ENCODE results near the gene MLN. TPM values are rescaled to one million over a fixed set of nuclear protein-coding genes. Genes with fewer than 3 reads are reported as not detected.

Gene MLN
- total RNA-seq, 1 experiment from 2014 or later = not detected

- in situ Hi-C loops (cut with HindIII; ENCODE audit: low sequenced_read_pairs) = no loop called here
These were observed 39.8 kb downstream of the MLN start for GRCh38 chr6:33764036-33764435.

DNA sequence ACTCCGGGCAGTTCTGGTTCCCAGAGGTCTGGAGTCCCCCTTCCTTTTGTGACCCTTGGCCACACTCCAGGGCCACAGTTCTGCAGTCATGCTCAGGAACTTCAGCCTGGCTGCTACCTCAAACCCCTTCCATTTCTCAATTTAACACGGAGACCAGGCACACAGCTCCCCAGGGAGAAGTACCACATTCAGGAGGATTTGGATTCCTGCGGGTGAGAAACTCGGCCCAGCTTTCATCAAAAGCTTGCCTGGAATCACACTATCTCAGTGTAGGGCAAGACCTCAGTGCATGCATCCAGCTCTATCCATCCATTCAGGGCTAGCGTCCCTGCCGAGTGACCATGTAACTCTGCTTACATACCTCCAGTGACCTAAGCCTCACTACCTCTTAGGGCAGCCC, 40.3 kb downstream of the MLN start:
- no peak for DNase-seq (ENCODE audit: low spot score)

More at GRCh38 chr6:33764036-33764435, 39.8 kb downstream of the MLN start:
- no peak for DNase-seq (ENCODE audit: low spot score)

GRCh38 chr6:33762713-33763112, 41.1 kb downstream of the MLN start:
- DNase-seq (ENCODE audit: low spot score) = no peak
- in situ Hi-C loops (cut with HindIII; ENCODE audit: low sequenced_read_pairs) = no loop called here

More for the DNA sequence above, 40.3 kb downstream of the MLN start:
- in situ Hi-C loops (cut with HindIII; ENCODE audit: low sequenced_read_pairs) = no loop called here

- in situ Hi-C loops (cut with HindIII; ENCODE audit: low sequenced_read_pairs) = no loop called here
- DNase-seq (ENCODE audit: low spot score) = no peak
These were observed 41.7 kb downstream of the MLN start for GRCh38 chr6:33761922-33762629.

- in situ Hi-C loops (cut with HindIII; ENCODE audit: low sequenced_read_pairs) = no loop called here
- DNase-seq (ENCODE audit: low spot score) = no peak
These were observed 42.3 kb downstream of the MLN start for GRCh38 chr6:33761581-33761921.

GRCh38 chr6:33759887-33760629, 43.7 kb downstream of the MLN start:
- no peak for DNase-seq (ENCODE audit: low spot score)
- in situ Hi-C loops (cut with HindIII; ENCODE audit: low sequenced_read_pairs) = no loop called here

- in situ Hi-C loops (cut with HindIII; ENCODE audit: low sequenced_read_pairs) = no loop called here
- no peak for DNase-seq (ENCODE audit: low spot score)
These were observed 45.0 kb downstream of the MLN start for GRCh38 chr6:33758815-33759216.

GRCh38 chr6:33757906-33758305, 45.9 kb downstream of the MLN start:
- DNase-seq (ENCODE audit: low spot score) = no peak
- in situ Hi-C loops (cut with HindIII; ENCODE audit: low sequenced_read_pairs) = no loop called here

GRCh38 chr6:33757113-33757512, 46.7 kb downstream of the MLN start:
- DNase-seq (ENCODE audit: low spot score) = no peak
- in situ Hi-C loops (cut with HindIII; ENCODE audit: low sequenced_read_pairs) = no loop called here

DNA sequence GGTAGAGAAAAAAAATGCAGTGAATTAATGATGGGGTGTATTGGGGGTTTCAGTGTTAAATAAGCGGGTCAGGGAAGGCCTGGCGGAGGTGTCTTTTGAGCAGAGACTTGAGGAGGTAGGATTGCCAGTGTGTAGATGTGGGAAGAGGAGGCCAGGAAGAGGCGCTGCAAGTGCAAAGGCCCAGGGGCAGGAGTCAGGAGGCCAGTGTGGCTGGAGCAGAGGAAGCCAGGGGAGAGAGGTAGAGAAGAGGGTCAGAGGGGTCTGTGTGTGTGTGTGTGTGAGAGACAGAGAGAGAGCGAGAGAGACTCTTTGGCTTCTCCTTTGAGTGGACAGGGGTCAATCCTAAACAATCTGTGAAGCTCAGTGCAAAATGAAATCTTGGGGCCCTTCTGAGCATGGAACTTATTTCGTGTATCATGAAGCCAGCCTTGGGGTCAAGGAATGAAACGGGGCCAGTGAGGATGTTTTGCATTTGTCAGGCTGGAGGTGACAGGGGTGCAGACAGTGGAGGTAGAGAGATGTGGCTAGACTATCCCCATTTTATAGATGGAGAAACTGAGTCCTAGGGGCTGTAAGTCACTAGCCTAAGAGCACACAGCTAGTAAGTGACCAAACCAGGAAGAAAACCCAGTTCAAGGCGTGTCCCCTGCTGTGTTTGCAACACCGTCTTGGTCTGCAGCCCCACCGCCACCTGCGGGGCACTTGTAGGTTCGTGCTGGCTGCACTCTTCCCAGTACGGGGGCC, 47.4 kb downstream of the MLN start:
- DNase-seq (ENCODE audit: low spot score) = no peak
- in situ Hi-C loops (cut with HindIII; ENCODE audit: low sequenced_read_pairs) = no loop called here

- in situ Hi-C loops (cut with HindIII; ENCODE audit: low sequenced_read_pairs) = no loop called here
- no peak for DNase-seq (ENCODE audit: low spot score)
These were observed 48.5 kb downstream of the MLN start for GRCh38 chr6:33755070-33755869.

DNA sequence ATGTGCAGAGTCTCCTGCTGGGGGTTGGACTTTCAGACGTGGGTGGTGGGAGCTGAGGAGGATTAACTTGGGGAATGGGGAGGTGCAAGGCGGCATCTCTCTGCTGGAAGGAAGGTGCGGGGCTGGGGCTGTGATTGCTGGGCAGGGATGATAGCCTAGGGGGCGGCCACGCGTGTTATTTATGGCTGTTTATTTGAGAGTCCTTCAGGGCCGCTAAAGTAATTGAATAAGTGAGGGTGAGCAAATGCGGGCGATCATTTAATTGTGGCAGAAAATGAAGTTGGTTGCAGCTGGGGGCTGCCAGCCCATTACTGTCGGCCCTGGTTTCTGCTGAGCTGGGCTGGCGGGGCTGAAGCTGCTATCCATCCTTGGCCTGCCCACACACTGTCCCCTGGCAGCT, 49.6 kb downstream of the MLN start:
- DNase-seq (ENCODE audit: low spot score) = no peak
- in situ Hi-C loops (cut with HindIII; ENCODE audit: low sequenced_read_pairs) = no loop called here

GRCh38 chr6:33752646-33753015, 51.2 kb downstream of the MLN start:
- in situ Hi-C loops (cut with HindIII; ENCODE audit: low sequenced_read_pairs) = no loop called here
- no peak for DNase-seq (ENCODE audit: low spot score)

DNA sequence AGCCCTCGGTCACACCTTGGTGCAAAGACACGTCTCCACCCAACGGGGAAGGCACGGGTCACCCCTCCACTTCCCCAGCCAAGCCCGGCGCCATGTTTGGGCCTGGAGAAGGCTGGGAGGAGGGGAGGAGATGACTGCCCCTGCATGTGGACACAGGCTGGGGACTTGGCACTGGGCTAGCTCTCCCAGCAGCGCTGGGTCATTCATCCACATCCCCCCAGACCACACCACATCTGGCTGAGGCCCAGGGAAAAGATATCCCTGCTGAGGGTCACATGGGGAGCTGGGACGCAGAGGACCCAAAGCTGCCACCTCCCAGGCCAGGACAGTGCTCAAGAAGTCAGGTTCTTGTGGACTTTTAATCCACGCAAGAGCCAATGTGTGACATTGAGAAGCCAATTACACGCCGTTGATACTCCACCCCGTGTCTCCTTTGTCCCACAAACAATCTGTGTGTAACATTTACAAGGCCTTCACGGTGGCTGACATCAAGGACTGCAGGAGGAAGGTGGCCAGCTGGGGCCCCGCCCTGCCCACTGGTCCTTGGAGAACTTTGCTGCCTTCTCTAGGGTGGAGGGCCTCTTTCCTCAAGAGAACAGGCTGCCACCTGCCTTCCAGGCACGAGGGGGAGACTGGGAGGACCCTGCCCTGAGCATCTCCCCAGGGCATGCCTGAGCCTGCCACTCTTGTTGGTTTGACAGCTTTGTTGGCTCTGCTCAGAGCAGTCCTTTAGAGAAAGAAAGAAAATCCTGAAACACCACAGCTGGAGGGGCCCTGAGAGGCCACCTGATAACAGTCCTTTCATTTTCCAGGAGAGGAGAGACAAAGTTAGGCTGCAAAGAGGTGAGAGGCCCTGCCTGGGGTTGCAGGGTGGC, 51.8 kb downstream of the MLN start:
- in situ Hi-C loops (cut with HindIII; ENCODE audit: low sequenced_read_pairs) = no loop called here
- no peak for DNase-seq (ENCODE audit: low spot score)

DNA sequence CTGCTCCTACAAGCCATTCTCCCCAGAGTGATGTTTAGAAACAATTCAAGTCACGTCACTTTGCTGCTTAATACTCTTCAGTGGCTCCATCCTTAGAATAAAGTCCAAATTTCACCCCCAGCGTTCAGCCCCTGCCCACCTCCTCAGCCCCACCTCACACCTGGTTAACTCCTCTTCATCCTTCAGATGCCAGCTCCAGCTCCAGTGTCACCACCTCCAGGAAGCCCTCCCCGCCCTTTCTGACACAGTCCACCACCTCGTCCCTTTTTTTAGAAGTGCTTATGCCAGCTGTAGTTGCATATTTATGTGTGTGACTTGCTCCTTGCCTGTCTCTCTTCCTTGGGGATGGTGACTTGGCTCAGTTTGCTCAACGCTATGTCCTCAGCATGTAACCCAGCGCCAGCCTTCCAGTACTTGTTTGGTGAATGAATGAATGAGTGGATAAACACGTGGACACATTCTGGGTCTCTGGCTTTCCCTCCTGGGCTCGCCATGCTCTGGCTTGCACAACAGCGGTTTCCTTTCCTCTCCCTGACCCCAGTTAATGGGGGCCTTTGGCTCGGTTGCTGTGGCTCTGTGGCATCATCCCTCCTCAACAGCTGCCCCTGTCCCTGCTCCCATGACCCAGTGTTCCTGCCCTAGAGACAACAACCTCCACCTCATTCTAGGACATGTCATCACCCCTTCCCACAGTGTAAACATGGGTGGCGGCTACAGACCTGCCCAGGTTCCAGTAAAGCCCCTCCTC, 53.4 kb downstream of the MLN start:
- no peak for DNase-seq (ENCODE audit: low spot score)
- in situ Hi-C loops (cut with HindIII; ENCODE audit: low sequenced_read_pairs) = no loop called here

GRCh38 chr6:33749401-33749800, 54.4 kb downstream of the MLN start:
- in situ Hi-C loops (cut with HindIII; ENCODE audit: low sequenced_read_pairs) = no loop called here
- no peak for DNase-seq (ENCODE audit: low spot score)

- DNase-seq (ENCODE audit: low spot score) = no peak
- in situ Hi-C loops (cut with HindIII; ENCODE audit: low sequenced_read_pairs) = no loop called here
These were observed 55.0 kb downstream of the MLN start for GRCh38 chr6:33748841-33749240.

DNA sequence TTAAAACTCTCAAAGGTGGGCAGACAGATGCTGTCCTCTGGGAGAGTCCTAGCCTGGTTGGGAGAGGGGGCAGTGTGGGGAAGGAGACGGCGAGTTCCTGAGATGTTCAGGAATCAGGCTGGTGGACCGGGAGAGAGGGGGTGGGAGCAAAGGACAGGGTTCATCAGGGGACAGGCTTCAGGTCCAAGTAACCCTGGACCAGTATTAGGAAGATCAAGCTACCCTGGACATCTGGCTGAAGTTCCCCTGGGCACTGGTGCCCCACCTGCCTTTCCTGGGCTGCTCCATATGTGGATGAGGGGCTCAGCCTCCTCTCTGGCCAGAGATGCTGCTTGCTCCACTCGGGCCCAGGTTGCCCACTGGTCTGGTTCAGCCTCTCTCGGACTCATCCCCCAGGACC, 56.0 kb downstream of the MLN start:
- DNase-seq (ENCODE audit: low spot score) = no peak
- in situ Hi-C loops (cut with HindIII; ENCODE audit: low sequenced_read_pairs) = no loop called here

Data from G401 (cell line).